Activated naive CD4-positive, alpha-beta T cell treated with anti-CD3 and anti-CD28 coated beads, Interleukin-2, amount 50 U/mL, for 72 hours (primary cell): ENCODE measurements around the gene SLC25A44. TPM values are rescaled to one million over a fixed set of nuclear protein-coding genes. Genes with fewer than 3 reads are reported as not detected.

Experiments
- ATAC-seq, 2 donors: fragments of 150-1000 bp; cut with Tn5 transposase; 2 replicates each; pipeline ENCODE4 v1.10.0; 2021; ENCODE audit warnings: mild to moderate bottlenecking in 2 of 2, moderate library complexity in 2 of 2
- DNase-seq, 2 donors: peaks; one replicate each; pipeline ENCODE4 v3.0.0; 2021 to 2022; ENCODE audit warnings: low spot score in 2 of 2
- H3K27ac Mint-ChIP-seq, 2 donors: one replicate each; pipeline ENCODE4 v1.8.0; 2022; ENCODE audit warnings: mild to moderate bottlenecking in 2 of 2, mixed read lengths in 2 of 2
- H3K36me3 Mint-ChIP-seq, 2 donors: one replicate each; pipeline ENCODE4 v1.8.0; 2022; ENCODE audit warnings: mixed read lengths in 2 of 2
- H3K9me3 Mint-ChIP-seq, 2 donors: one replicate each; pipeline ENCODE4 v1.8.0; 2022; ENCODE audit warnings: mixed read lengths in 2 of 2
- total RNA-seq, 2 donors: library from RNA; stranded (reverse); gene quantifications; one replicate each; pipeline ENCODE4 v1.2.3, GENCODE V29; 2022

Gene SLC25A44
- 10 to 100 TPM; 79.1 to 82.1 TPM for total RNA-seq

DNA sequence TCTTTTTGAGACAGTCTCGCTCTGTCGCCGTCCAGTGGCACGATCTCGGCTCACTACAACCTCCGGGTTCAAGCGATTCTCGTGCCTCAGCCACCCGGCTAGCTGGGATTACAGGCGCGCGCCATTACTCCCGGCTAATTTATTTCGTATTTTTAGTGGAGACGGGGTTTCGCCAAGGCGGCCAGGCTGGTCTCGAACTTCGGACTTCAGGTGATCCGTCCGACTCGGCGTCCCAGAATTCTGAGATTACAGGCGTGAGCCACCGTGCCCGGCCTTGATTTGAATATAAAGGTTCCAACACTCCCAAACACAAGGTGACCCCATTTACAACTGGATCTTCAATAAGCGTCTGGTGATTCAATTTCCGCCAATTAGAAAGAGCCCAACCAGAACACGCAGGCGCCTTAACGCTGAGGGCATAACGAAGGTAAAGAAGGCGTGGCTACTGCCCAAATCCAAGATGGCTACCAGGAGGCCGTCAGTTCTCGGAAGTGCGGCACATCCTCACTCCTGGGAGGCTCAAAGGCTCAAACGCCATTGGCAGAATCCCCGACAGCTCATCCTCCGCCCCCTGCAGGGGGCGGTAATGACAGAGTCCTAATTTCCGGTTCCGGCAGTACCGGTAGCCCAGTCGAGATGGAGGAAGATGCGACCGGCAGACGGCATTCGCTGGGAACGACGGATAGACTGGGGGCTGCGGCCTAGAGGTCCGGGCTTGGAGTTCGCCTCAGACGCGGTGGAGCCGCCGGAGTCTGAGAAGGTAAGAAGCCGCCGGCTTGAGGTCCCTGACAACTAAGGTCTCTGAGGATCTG, at the start of gene SLC25A44:
Gene SLC25A44, plus strand, starts transcription at position 617 of the 812 bp plus-strand sequence. CDS start 5,744 bp downstream, outside the sequence.
- H3K36me3 Mint-ChIP-seq, result peaks cover 29 to 49% of the 10 kb centered on the region in 2 donors
- DNase-seq (peak; percentile 97 to 99), ATAC-seq (peak; percentile 91 to 96)
- H3K27ac Mint-ChIP-seq, result peak within 1 kb of the TSS; percentile 94 to 98
- no peaks in the 10 kb centered on the region for H3K9me3 Mint-ChIP-seq

- Mint-ChIP-seq H3K36me3 (no peaks in the 10 kb centered on the region), H3K27ac (no peak overlapping the region), H3K9me3 (no peaks in the 10 kb centered on the region)
- no peak for ATAC-seq
- DNase-seq, result no peak
These were observed 49.2 kb upstream of the SLC25A44 start for GRCh38 chr1:156144742-156145141.

- ATAC-seq (no peak), DNase-seq (no peak)
- no peaks in the 10 kb centered on the region for H3K9me3 Mint-ChIP-seq
- no peaks in the 10 kb centered on the region for H3K36me3 Mint-ChIP-seq
- H3K27ac Mint-ChIP-seq, result peak overlapping the region in 1 of 2 donors; percentile 86
These were observed 48.3 kb upstream of the SLC25A44 start for GRCh38 chr1:156145650-156146019.

- peak overlapping the region; percentile 86 to 95 for H3K27ac Mint-ChIP-seq
- ATAC-seq (peak; percentile 63 to 80), DNase-seq (peak in 1 of 2 donors; percentile 50)
- H3K9me3 Mint-ChIP-seq, result no peaks in the 10 kb centered on the region
- no peaks in the 10 kb centered on the region for H3K36me3 Mint-ChIP-seq
These were observed 47.7 kb upstream of the SLC25A44 start for GRCh38 chr1:156146020-156146768.

DNA sequence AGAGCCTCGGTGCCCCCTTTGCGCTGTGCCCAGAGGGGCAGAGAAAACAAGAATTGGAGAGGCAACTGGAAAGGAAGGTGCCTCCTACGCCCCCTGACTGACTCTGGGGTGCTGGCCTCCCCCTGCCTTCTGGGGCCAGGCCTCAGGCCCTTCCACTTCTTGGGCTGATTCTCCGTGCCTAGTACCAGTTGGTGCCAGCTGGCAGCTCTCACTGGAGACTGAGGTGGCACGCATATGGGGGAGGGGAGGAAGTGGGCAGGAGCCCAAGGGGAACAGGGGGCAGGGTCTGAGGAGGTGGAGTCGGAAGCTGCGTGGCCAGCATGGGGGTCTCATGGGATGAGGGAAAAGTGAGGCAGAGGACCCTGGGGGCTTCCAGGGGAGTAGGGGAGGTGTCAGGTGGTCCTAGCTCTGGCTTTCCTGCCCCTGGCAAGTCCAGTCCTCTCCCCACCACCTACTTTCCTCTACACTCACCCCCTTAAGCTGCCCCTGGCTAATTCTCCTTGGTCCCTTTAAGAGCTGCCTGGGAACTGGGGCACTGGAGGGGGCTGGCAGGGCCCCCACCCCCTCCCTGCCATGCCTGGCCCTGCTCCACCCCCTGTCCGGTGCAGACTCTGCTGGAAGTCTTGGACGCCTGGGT, 47.0 kb upstream of the SLC25A44 start:
- H3K9me3 Mint-ChIP-seq, result no peaks in the 10 kb centered on the region
- peak in 1 of 2 donors; percentile 5 for ATAC-seq
- no peak for DNase-seq

GRCh38 chr1:156148216-156148615, 45.7 kb upstream of the SLC25A44 start:
- no peaks in the 10 kb centered on the region for H3K9me3 Mint-ChIP-seq
- peak overlapping the region; percentile 82 to 86 for H3K27ac Mint-ChIP-seq
- ATAC-seq (peak in 1 of 2 donors; percentile 17), DNase-seq (no peak)
- no peaks in the 10 kb centered on the region for H3K36me3 Mint-ChIP-seq

More for the DNA sequence above, 47.0 kb upstream of the SLC25A44 start:
- Mint-ChIP-seq H3K36me3 (no peaks in the 10 kb centered on the region), H3K27ac (peak overlapping the region; percentile 86 to 95)

DNA sequence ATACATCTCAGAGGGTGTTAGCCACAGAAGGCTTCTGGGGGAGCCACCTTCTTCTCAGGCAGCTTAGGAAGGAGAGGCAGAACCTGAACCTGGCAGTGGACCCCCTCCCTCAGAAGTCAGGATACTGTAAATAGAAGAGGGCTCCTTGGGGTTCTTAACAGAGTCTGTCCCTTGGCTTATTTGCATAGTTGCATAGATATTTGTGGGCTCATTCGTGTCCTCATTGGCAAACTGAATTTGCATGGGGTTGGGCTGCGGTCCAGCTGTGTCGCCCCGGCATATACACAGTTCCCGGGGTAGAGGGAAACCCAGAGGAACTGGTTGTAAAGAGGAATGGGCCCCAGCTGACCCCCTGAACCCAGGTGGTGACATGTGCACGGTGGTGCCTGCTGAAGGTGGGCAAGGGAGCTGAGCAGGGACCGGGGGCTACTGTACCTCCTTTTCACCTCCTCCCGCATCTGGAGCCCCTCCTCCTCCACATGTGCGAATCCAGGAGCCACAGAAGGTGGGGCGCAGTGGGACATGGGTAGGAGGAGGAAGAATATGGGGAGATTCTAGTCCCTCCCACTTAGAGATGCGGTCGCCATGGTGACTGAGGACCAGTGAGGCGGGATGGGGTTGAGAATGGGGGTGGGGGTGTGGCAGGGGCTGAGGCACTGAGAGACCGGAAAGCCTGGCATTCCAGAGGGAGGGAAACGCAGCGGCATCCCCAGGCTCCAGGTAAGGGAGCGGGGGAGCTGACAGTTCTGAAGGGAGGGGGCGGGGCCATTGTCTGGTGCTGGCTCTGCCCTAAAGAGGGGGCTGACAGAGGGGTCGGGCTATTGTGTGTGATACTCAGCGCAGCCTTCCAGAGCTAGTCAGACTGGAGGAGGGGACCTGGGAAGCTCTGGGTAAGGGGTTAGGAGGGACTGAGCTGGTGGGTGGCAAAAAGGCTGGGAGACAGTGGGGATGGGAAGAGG, 44.3 kb upstream of the SLC25A44 start:
- Mint-ChIP-seq H3K27ac (peak overlapping the region; percentile 36 to 86), H3K36me3 (no peaks in the 10 kb centered on the region), H3K9me3 (no peaks in the 10 kb centered on the region)
- DNase-seq (no peak), ATAC-seq (peak in 1 of 2 donors; percentile 15)

DNA sequence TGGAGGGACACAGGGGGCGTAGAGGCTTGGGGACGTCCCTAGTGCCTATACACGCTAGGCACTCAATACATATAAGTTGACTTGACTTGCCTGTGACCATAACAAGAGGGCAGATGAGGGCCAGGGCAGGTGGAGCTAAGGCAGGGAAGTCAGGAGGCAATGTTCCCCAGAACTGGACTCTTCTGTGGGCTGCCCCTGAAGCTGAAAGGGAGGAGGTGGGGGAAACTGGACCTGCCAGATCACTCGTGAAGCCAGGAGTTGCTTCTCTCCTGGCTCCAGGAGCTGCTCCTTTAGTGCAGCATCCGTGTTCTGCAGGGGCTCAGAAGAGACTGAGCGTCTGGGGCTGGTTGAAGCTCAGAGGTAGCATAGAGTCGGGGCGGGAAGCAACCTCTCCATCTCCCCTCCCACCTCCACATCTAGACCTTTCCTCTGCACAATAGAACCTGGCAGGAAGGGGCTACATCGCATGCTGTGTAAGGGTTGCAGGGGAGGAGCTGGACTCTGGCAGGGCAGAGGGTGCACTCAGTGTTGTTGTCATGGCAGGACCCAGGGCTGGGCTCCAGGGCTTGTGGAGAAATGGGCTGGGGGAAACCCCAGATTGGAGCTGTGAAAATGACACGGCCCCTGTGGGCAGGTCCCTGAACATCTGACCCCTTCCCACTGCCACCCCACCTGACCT, 43.4 kb upstream of the SLC25A44 start:
- Mint-ChIP-seq H3K36me3 (no peaks in the 10 kb centered on the region), H3K27ac (peak overlapping the region in 1 of 2 donors; percentile 86), H3K9me3 (no peaks in the 10 kb centered on the region)
- no peak for DNase-seq
- peak in 1 of 2 donors; percentile 65 for ATAC-seq

GRCh38 chr1:156151093-156151688, 42.7 kb upstream of the SLC25A44 start:
- peak overlapping the region in 1 of 2 donors; percentile 50 for H3K27ac Mint-ChIP-seq
- ATAC-seq, result peak in 1 of 2 donors; percentile 6
- DNase-seq, result no peak

GRCh38 chr1:156152628-156153027, 41.3 kb upstream of the SLC25A44 start:
- Mint-ChIP-seq H3K27ac (peak overlapping the region in 1 of 2 donors; percentile 72), H3K36me3 (no peaks in the 10 kb centered on the region), H3K9me3 (no peaks in the 10 kb centered on the region)
- no peak for ATAC-seq
- no peak for DNase-seq

More at GRCh38 chr1:156151093-156151688, 42.7 kb upstream of the SLC25A44 start:
- H3K36me3 Mint-ChIP-seq, result no peaks in the 10 kb centered on the region
- H3K9me3 Mint-ChIP-seq, result no peaks in the 10 kb centered on the region

- Mint-ChIP-seq H3K27ac (peak within 1 kb of the TSS; percentile 61 to 83), H3K36me3 (no peaks in the 10 kb centered on the region), H3K9me3 (no peaks in the 10 kb centered on the region)
- ATAC-seq (no peak), DNase-seq (no peak)
These were observed 40.5 kb upstream of the SLC25A44 start, which contains the start of gene SEMA4A for GRCh38 chr1:156153362-156153761. SEMA4A (plus strand) TSS chr1:156153585; CDS start chr1:156154579, 994 bp downstream.

GRCh38 chr1:156154317-156154749, 39.6 kb upstream of the SLC25A44 start:
- H3K36me3 Mint-ChIP-seq, result no peaks in the 10 kb centered on the region
- no peaks in the 10 kb centered on the region for H3K9me3 Mint-ChIP-seq
- peak; percentile 78 to 80 for ATAC-seq
- no peak for DNase-seq
- peak overlapping the region in 1 of 2 donors; percentile 83 for H3K27ac Mint-ChIP-seq

- Mint-ChIP-seq H3K27ac (peak overlapping the region; percentile 7 to 12), H3K9me3 (no peaks in the 10 kb centered on the region), H3K36me3 (peaks cover 0 to 6% of the 10 kb centered on the region in 2 donors)
- ATAC-seq, result no peak
- DNase-seq, result no peak
These were observed 38.0 kb upstream of the SLC25A44 start for GRCh38 chr1:156155756-156156510.

GRCh38 chr1:156157506-156157905, 36.4 kb upstream of the SLC25A44 start:
- DNase-seq, result no peak
- no peaks in the 10 kb centered on the region for H3K9me3 Mint-ChIP-seq
- peaks cover 6% of the 10 kb centered on the region in 2 donors for H3K36me3 Mint-ChIP-seq
- H3K27ac Mint-ChIP-seq, result no peak overlapping the region
- ATAC-seq, result no peak
